CD4-positive, alpha-beta T cell (primary cell): ENCODE data around the gene LRRTM4. TPM values are rescaled to one million over a fixed set of nuclear protein-coding genes. Genes with fewer than 3 reads are reported as not detected.

Experiments used
- ATAC-seq: fragments of 200-7000 bp; cut with Tn5 transposase; one replicate; pipeline ENCODE4 v1.10.0; 2022; ENCODE audit warnings: mild to moderate bottlenecking; ENCODE audit not compliant: poor library complexity
- CTCF ChIA-PET: fragments of 350-600 bp; sonication (Branson Sonifier 250); formaldehyde crosslinking; loops from one replicate; lab custom pipeline; 2021; ENCODE audit warnings: antibody characterized with exemption, inconsistent platforms; lab: Charles Lee
- POLR2A ChIA-PET: fragments of 350-600 bp; sonication (Branson Sonifier 250); formaldehyde crosslinking; loops from one replicate; lab custom pipeline; 2021; ENCODE audit warnings: antibody characterized with exemption, inconsistent platforms; lab: Charles Lee
- DNase-seq, 14 experiments: peaks; one replicate each; pipeline ENCODE4 v3.0.0-alpha.2; 2013 to 2020; ENCODE audit warnings: mixed read lengths in 2 of 14
- H3K27ac ChIP-seq, 2 donors: one replicate each; pipeline versions ENCODE4 v1.5.1 to v1.7.0; 2013; ENCODE audit warnings: low read length in 2 of 2, low read depth in 1 of 2, mild to moderate bottlenecking in 1 of 2
- H3K27me3 ChIP-seq, 2 experiments: 1 replicate in 1 of 2; 2 replicates in 1 of 2; pipeline versions ENCODE4 v1.6.1 to v1.7.0; 2013; ENCODE audit warnings: low read length in 2 of 2, control low read depth in 1 of 2, mild to moderate bottlenecking in 1 of 2, moderate library complexity in 1 of 2; ENCODE audit not compliant: insufficient read depth in 2 of 2, control insufficient read depth in 1 of 2
- H3K36me3 ChIP-seq: one replicate; pipeline ENCODE4 v1.6.1; 2013; ENCODE audit warnings: low read length, control low read depth; ENCODE audit not compliant: insufficient read depth
- H3K4me1 ChIP-seq: one replicate; pipeline ENCODE4 v1.6.1; 2013; ENCODE audit warnings: low read length, control low read depth; ENCODE audit not compliant: insufficient read depth
- H3K4me3 ChIP-seq: one replicate; pipeline ENCODE4 v1.5.1; 2013; ENCODE audit warnings: mild to moderate bottlenecking, low read length, moderate library complexity
- H3K9me3 ChIP-seq, 2 experiments: 1 replicate in 1 of 2; 2 replicates in 1 of 2; pipeline versions ENCODE4 v1.6.1 to v1.7.0; 2013; ENCODE audit warnings: low read length in 2 of 2, mild to moderate bottlenecking in 2 of 2, control low read depth in 1 of 2, moderate library complexity in 1 of 2; ENCODE audit not compliant: control insufficient read depth in 1 of 2, insufficient read depth in 1 of 2
- H3K27ac Mint-ChIP-seq: one replicate; pipeline ENCODE4 v1.8.0; 2020; ENCODE audit warnings: mixed read lengths
- H3K27me3 Mint-ChIP-seq: one replicate; pipeline ENCODE4 v1.8.0; 2021; ENCODE audit warnings: mixed read lengths
- H3K36me3 Mint-ChIP-seq: one replicate; pipeline ENCODE4 v1.8.0; 2021; ENCODE audit warnings: low read depth, mixed read lengths
- H3K4me1 Mint-ChIP-seq: one replicate; pipeline ENCODE4 v1.8.0; 2021; ENCODE audit warnings: low read depth, mixed read lengths
- H3K4me3 Mint-ChIP-seq: one replicate; pipeline ENCODE4 v1.8.0; 2020; ENCODE audit warnings: mild to moderate bottlenecking, mixed read lengths
- H3K9me3 Mint-ChIP-seq: one replicate; pipeline ENCODE4 v1.8.0; 2020; ENCODE audit warnings: mixed read lengths
- intact Hi-C, 2 experiments: fragments of 100-400 bp; cut with DNase I in 1 of 2; cut with micrococcal nuclease in 1 of 2; formaldehyde crosslinking; loops; one replicate each; pipeline versions ENCODE4 v1.15.1 to v1.9.0; 2023 to 2025; cut with DNase I, micrococcal nuclease
- total RNA-seq, 174 experiments: library from RNA in 2 of 174; stranded (reverse) in 2 of 174; gene quantifications; one replicate each; pipeline ENCODE4 v1.2.3 and lab custom pipeline; 2021 to 2026
- TF ChIP-seq, protein P1 (sequence below): fragments of 200-600 bp; IDR thresholded peaks from one replicate; pipeline ENCODE4 v1.8.0; 2022; ENCODE audit warnings: antibody characterized with exemption, mild to moderate bottlenecking

Gene LRRTM4
- total RNA-seq, 2 experiments from 2014 or later: not detected

DNA sequence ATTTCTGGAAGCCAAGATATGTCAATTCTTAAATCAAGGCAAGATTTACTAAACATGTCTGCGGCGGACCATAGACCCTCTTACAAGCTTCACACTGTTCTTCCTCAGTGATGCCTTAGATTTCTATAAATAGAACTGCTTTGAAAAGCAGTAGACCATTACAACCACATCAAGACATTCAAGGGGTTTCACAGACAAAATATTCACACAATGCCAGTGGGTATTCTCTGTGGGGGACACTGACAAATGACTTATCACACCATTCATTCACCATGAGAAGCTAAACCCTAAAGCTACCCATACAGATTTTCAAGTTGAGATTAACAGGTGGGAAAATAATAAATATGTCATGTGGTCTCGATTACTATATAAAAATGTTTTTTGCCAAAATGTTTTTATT is 15.9 kb upstream of the LRRTM4 start:
- intact Hi-C loops: no loop called here
- H3K4me3 ChIP-seq: no peak overlapping the region
- no peaks in the 10 kb centered on the region for H3K36me3 ChIP-seq
- no peak overlapping the region for H3K4me3 Mint-ChIP-seq
- TF ChIP-seq, protein P1, sequence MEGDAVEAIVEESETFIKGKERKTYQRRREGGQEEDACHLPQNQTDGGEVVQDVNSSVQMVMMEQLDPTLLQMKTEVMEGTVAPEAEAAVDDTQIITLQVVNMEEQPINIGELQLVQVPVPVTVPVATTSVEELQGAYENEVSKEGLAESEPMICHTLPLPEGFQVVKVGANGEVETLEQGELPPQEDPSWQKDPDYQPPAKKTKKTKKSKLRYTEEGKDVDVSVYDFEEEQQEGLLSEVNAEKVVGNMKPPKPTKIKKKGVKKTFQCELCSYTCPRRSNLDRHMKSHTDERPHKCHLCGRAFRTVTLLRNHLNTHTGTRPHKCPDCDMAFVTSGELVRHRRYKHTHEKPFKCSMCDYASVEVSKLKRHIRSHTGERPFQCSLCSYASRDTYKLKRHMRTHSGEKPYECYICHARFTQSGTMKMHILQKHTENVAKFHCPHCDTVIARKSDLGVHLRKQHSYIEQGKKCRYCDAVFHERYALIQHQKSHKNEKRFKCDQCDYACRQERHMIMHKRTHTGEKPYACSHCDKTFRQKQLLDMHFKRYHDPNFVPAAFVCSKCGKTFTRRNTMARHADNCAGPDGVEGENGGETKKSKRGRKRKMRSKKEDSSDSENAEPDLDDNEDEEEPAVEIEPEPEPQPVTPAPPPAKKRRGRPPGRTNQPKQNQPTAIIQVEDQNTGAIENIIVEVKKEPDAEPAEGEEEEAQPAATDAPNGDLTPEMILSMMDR: no peak
- CTCF ChIA-PET: no interaction called here
- peaks cover 0 to 8% of the 10 kb centered on the region in 2 experiments for H3K9me3 ChIP-seq
- no peaks in the 10 kb centered on the region for H3K36me3 Mint-ChIP-seq
- no peaks in the 10 kb centered on the region for H3K27me3 Mint-ChIP-seq
- H3K27ac ChIP-seq: no peak overlapping the region
- ATAC-seq: no peak
- peaks cover 18% of the 10 kb centered on the region for H3K9me3 Mint-ChIP-seq
- no peak for DNase-seq
- POLR2A ChIA-PET: no interaction called here
- no peaks in the 10 kb centered on the region for H3K27me3 ChIP-seq
- H3K4me1 Mint-ChIP-seq: no peaks in the 10 kb centered on the region
- H3K27ac Mint-ChIP-seq: no peak overlapping the region
- H3K4me1 ChIP-seq: no peaks in the 10 kb centered on the region

- peaks cover 6% of the 10 kb centered on the region for H3K9me3 Mint-ChIP-seq
- no peak overlapping the region for H3K27ac ChIP-seq
- POLR2A ChIA-PET: no interaction called here
- H3K27ac Mint-ChIP-seq: no peak overlapping the region
- H3K4me3 Mint-ChIP-seq: no peak overlapping the region
- TF ChIP-seq, protein P1: no peak
- no peaks in the 10 kb centered on the region for H3K36me3 ChIP-seq
- H3K9me3 ChIP-seq: no peaks in the 10 kb centered on the region
- intact Hi-C loops: no loop called here
- no peak overlapping the region for H3K4me3 ChIP-seq
- no peaks in the 10 kb centered on the region for H3K4me1 Mint-ChIP-seq
- no peak for DNase-seq
- ATAC-seq: no peak
- H3K36me3 Mint-ChIP-seq: no peaks in the 10 kb centered on the region
- H3K4me1 ChIP-seq: no peaks in the 10 kb centered on the region
- CTCF ChIA-PET: no interaction called here
- H3K27me3 ChIP-seq: no peaks in the 10 kb centered on the region
- H3K27me3 Mint-ChIP-seq: no peaks in the 10 kb centered on the region
Measured at GRCh38 chr2:77522888-77523287, 712 bp upstream of the LRRTM4 start.

DNA sequence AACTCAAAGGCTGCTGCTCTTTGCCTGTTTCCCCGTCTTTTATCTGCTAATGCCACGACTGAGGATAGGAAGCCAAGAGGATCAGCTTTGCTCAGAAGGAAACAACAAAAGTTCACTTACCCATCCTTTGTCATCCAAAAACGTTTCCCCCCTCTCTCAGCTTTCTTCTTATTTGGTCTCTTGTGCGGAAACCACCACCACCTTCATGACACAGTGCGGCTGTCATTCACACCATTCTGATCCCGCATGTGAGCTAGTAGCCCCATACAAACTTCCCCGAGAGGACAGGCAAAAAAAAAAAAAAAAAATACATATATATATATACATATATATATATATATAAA is 656 bp downstream of the LRRTM4 start:
- no peak for DNase-seq
- POLR2A ChIA-PET: no interaction called here
- Histone ChIP-seq H3K27me3 (no peaks in the 10 kb centered on the region), H3K36me3 (no peaks in the 10 kb centered on the region), H3K4me1 (no peaks in the 10 kb centered on the region), H3K9me3 (no peaks in the 10 kb centered on the region), H3K27ac (no peak overlapping the region), H3K4me3 (no peak overlapping the region)
- Mint-ChIP-seq H3K27me3 (no peaks in the 10 kb centered on the region), H3K9me3 (peaks cover 6% of the 10 kb centered on the region), H3K4me1 (no peaks in the 10 kb centered on the region), H3K4me3 (no peak overlapping the region), H3K36me3 (no peaks in the 10 kb centered on the region), H3K27ac (no peak overlapping the region)
- no peak for ATAC-seq
- intact Hi-C loops: no loop called here
- TF ChIP-seq, protein P1: no peak
- CTCF ChIA-PET: no interaction called here
